Measurements from ENCODE around the gene NPIPB8. TPM values are rescaled to one million over a fixed set of nuclear protein-coding genes. Genes with fewer than 3 reads are reported as not detected.
A peak's percentile ranks its signal among the peaks of the same experiment; 100 is the strongest.

The NPIPB8 gene
- total RNA-seq, 1 experiment from 2014 or later = 4.1 TPM

GRCh38 chr16:28590384-28591340 lies 47.2 kb upstream of the NPIPB8 start:
- no peak overlapping the region for H2AFZ ChIP-seq
- peaks cover 39% of the 10 kb centered on the region for H3K4me1 ChIP-seq (replicated peaks; ENCODE audit: insufficient read depth)
- H3K9me3 ChIP-seq (ENCODE audit: insufficient read depth, low read depth) = no peaks in the 10 kb centered on the region
- ChIA-PET POLR2A (ENCODE audit: unreplicated experiment) (no interaction called here), CTCF (no interaction called here)
- no peak for DNase-seq
- peaks cover 25% of the 10 kb centered on the region; the same call in 1 of the 2 replicates for H3K36me3 ChIP-seq (ENCODE audit: low read depth)
- no peak overlapping the region for H3K4me2 ChIP-seq
- H3K27ac ChIP-seq = no peak overlapping the region
- H3F3A ChIP-seq (ENCODE audit: insufficient read depth, low read depth) = peaks cover 34% of the 10 kb centered on the region
- H3K4me3 ChIP-seq = no peak overlapping the region
- H3K27me3 ChIP-seq (ENCODE audit: insufficient read depth, low read depth) = no peaks in the 10 kb centered on the region
- TF ChIP-seq CTCF (conservative IDR thresholded peaks at IDR 0.05) (no peak), EZH2 (IDR thresholded peaks at IDR 0.05; ENCODE audit: low read depth) (no peak)
- H3K79me2 ChIP-seq (ENCODE audit: low read depth) = peaks cover 18% of the 10 kb centered on the region
- intact Hi-C loops (cut with micrococcal nuclease; ENCODE audit: unreplicated experiment) = no loop called here
- H3K9me2 ChIP-seq (ENCODE audit: insufficient read depth) = no peaks in the 10 kb centered on the region
- H4K20me1 ChIP-seq (ENCODE audit: insufficient read depth) = no peaks in the 10 kb centered on the region
- BruUV-seq (replicated peaks) = no TSS peak

- Histone ChIP-seq H3K4me3 (no peak overlapping the region), H3K9me3 (ENCODE audit: insufficient read depth, low read depth) (no peaks in the 10 kb centered on the region), H3K4me2 (no peak overlapping the region), H3K4me1 (replicated peaks; ENCODE audit: insufficient read depth) (peaks cover 39% of the 10 kb centered on the region), H3K27ac (no peak overlapping the region), H3K36me3 (ENCODE audit: low read depth) (peaks cover 25% of the 10 kb centered on the region; the same call in 1 of the 2 replicates), H3F3A (ENCODE audit: insufficient read depth, low read depth) (peaks cover 31% of the 10 kb centered on the region), H3K9me2 (ENCODE audit: insufficient read depth) (no peaks in the 10 kb centered on the region), H3K27me3 (ENCODE audit: insufficient read depth, low read depth) (no peaks in the 10 kb centered on the region), H4K20me1 (ENCODE audit: insufficient read depth) (no peaks in the 10 kb centered on the region), H3K79me2 (ENCODE audit: low read depth) (peaks cover 25% of the 10 kb centered on the region), H2AFZ (no peak overlapping the region)
- no peak for DNase-seq
- intact Hi-C loops (cut with micrococcal nuclease; ENCODE audit: unreplicated experiment) = no loop called here
- no TSS peak for BruUV-seq (replicated peaks)
- ChIA-PET POLR2A (ENCODE audit: unreplicated experiment) (no interaction called here), CTCF (no interaction called here)
- TF ChIP-seq CTCF (conservative IDR thresholded peaks at IDR 0.05) = no peak
- no peak for TF ChIP-seq EZH2 (IDR thresholded peaks at IDR 0.05; ENCODE audit: low read depth)
Observed at GRCh38 chr16:28591355-28591754, 46.5 kb upstream of the NPIPB8 start.

GRCh38 chr16:28592511-28592910 lies 45.4 kb upstream of the NPIPB8 start:
- POLR2A ChIA-PET (ENCODE audit: unreplicated experiment) = no interaction called here
- no peaks in the 10 kb centered on the region for H3K9me3 ChIP-seq (ENCODE audit: insufficient read depth, low read depth)
- intact Hi-C loops (cut with micrococcal nuclease; ENCODE audit: unreplicated experiment) = no loop called here

More at GRCh38 chr16:28592511-28592910, 45.4 kb upstream of the NPIPB8 start:
- H3K27me3 ChIP-seq (ENCODE audit: insufficient read depth, low read depth) = no peaks in the 10 kb centered on the region
- no peak overlapping the region for H3K4me3 ChIP-seq
- TF ChIP-seq CTCF (conservative IDR thresholded peaks at IDR 0.05) = no peak
- TF ChIP-seq EZH2 (IDR thresholded peaks at IDR 0.05; ENCODE audit: low read depth) = no peak
- TSS peak; percentile 4 for BruUV-seq (replicated peaks)
- peaks cover 37% of the 10 kb centered on the region for H3K4me1 ChIP-seq (replicated peaks; ENCODE audit: insufficient read depth)
- H3K9me2 ChIP-seq (ENCODE audit: insufficient read depth) = no peaks in the 10 kb centered on the region
- peaks cover 27% of the 10 kb centered on the region for H3K79me2 ChIP-seq (ENCODE audit: low read depth)
- H3K36me3 ChIP-seq (ENCODE audit: low read depth) = peaks cover 25% of the 10 kb centered on the region; the same call in 1 of the 2 replicates
- CTCF ChIA-PET = interaction anchor here (1.6 kb wide), 1 partner anchor 17 kb away, joined by 3 read pairs; the partner anchor contains the start of gene SULT1A1
- no peak overlapping the region for H3K27ac ChIP-seq
- no peak overlapping the region for H3K4me2 ChIP-seq
- H2AFZ ChIP-seq = no peak overlapping the region
- no peak for DNase-seq
- H3F3A ChIP-seq (ENCODE audit: insufficient read depth, low read depth) = peaks cover 28% of the 10 kb centered on the region
- H4K20me1 ChIP-seq (ENCODE audit: insufficient read depth) = no peaks in the 10 kb centered on the region

All from PC-9 (cell line).